Fibroblast of skin of scalp (primary cell): ENCODE data around the gene C20orf202.
"Not testable (repeated sequence)": the region's sequence is repeated elsewhere in the genome, so short reads cannot be mapped to it uniquely, and the experiment has no call there.

Experiments
- DNase-seq: peaks from one replicate; pipeline ENCODE4 v3.0.0-alpha.2; 2013

C20orf202 gene

DNA sequence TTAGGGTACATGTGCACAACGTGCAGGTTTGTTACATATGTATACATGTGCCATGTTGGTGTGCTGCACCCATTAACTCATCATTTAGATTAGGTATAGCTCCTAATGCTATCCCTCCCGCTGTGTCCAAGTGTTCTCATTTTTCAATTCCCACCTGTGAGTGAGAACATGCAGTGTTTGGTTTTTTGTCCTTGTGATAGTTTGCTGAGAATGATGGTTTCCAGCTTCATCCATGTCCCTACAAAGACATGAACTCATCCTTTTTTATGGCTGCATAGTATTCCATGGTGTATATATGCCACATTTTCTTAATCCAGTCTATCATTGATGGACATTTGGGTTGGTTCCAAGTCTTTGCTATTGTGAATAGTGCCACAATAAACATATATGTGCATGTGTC, 47.0 kb downstream of the C20orf202 start:
- DNase-seq, result not testable (repeated sequence)

DNA sequence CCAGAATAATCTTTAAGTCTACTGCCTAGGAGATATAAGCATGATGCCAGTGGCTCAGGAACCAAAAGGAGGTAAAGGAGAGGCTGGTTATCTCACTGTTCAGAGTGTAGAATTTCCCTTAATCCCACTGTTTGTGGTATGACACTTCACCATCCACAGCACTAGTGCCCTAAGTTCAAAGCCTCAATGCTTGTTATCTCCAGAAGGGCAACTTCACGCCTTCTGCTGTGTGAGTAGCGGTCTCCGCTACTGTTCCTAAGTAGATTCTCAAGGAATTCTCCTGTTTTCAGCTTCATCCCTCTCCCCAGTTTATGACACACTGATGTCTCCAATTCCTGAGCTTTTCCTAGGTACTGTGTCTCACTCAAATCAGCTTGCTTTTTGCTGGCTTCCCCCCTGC, 49.2 kb downstream of the C20orf202 start:
- DNase-seq, result no peak

- DNase-seq, result no peak
These were observed 51.0 kb downstream of the C20orf202 start for GRCh38 chr20:1254254-1254653.

DNA sequence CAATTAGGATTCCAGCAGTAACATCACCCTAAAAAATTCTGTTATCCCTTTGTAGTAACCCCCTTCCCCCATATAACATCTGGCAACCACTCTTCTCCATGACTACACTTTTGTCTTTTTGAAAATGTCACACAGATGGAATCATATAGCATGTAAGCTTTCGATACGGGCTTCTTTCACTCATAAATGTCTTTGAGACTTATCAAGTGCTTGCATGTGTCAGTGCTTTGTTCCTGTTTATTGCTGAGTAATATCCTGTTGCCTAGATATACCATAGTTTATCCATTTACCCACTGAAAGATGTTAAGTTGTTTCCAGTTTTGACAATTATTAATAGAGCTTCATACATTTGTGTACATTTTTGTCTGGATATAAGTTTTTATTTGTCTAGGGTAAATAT, 52.4 kb downstream of the C20orf202 start:
- DNase-seq, result no peak
